AG20443 (cell line): ENCODE data around the gene TM9SF2.
"Not testable (repeated sequence)": the region's sequence is repeated elsewhere in the genome, so short reads cannot be mapped to it uniquely, and the experiment has no call there.

ENCODE experiments used
- DNase-seq: peaks from one replicate; pipeline ENCODE4 v3.0.0; 2012; ENCODE audit warnings: low spot score, mixed read lengths

Gene TM9SF2

GRCh38 chr13:99501184-99501847, at the start of gene TM9SF2:
Gene TM9SF2, plus strand, starts transcription at chr13:99501472. Its CDS starts 135 bp downstream, at chr13:99501607.
- peak; percentile 97 for DNase-seq

GRCh38 chr13:99454518-99455183, 46.6 kb upstream of the TM9SF2 start:
- DNase-seq = no peak

GRCh38 chr13:99459099-99459850, 42.0 kb upstream of the TM9SF2 start:
- no peak for DNase-seq

GRCh38 chr13:99460802-99461201, 40.5 kb upstream of the TM9SF2 start:
- not testable (repeated sequence) for DNase-seq

GRCh38 chr13:99463646-99464397, 37.5 kb upstream of the TM9SF2 start:
- no peak for DNase-seq

GRCh38 chr13:99464441-99464949, 36.8 kb upstream of the TM9SF2 start:
- peak; percentile 52 for DNase-seq

- no peak for DNase-seq
Observed at GRCh38 chr13:99465454-99465853, 35.8 kb upstream of the TM9SF2 start.

- peak; percentile 51 for DNase-seq
Observed at GRCh38 chr13:99467764-99468163, 33.5 kb upstream of the TM9SF2 start.

- DNase-seq = no peak
Observed at GRCh38 chr13:99469041-99469440, 32.2 kb upstream of the TM9SF2 start.

GRCh38 chr13:99470027-99470426, 31.2 kb upstream of the TM9SF2 start:
- no peak for DNase-seq

GRCh38 chr13:99471221-99472121, 29.8 kb upstream of the TM9SF2 start:
- peak; percentile 49 for DNase-seq

- no peak for DNase-seq
Observed at GRCh38 chr13:99472122-99472440, 29.2 kb upstream of the TM9SF2 start.

GRCh38 chr13:99473515-99473914, 27.8 kb upstream of the TM9SF2 start:
- DNase-seq = no peak

GRCh38 chr13:99476648-99477047, 24.6 kb upstream of the TM9SF2 start:
- DNase-seq = no peak

- DNase-seq = no peak
Observed at GRCh38 chr13:99477493-99477892, 23.8 kb upstream of the TM9SF2 start.

- DNase-seq = no peak
Observed at GRCh38 chr13:99481366-99481765, 19.9 kb upstream of the TM9SF2 start.

GRCh38 chr13:99484473-99484872, 16.8 kb upstream of the TM9SF2 start:
- DNase-seq = peak; percentile 80

- DNase-seq = no peak
Observed at GRCh38 chr13:99486996-99487395, 14.3 kb upstream of the TM9SF2 start.

- DNase-seq = no peak
Observed at GRCh38 chr13:99489028-99489427, 12.2 kb upstream of the TM9SF2 start.

- DNase-seq = not testable (repeated sequence)
Observed at GRCh38 chr13:99491750-99492149, 9.5 kb upstream of the TM9SF2 start.
